DOHH2 (cell line): ENCODE results near the gene ATXN7L1.

Source experiments
- H3F3A ChIP-seq: fragments of 200-600 bp; sonication (generic), shearing (Covaris generic); 2 replicates; pipeline ENCODE4 v1.6.0; 2016; ENCODE audit warnings: antibody characterized with exemption, mild to moderate bottlenecking; ENCODE audit not compliant: control insufficient read depth, insufficient read depth
- H3K27ac ChIP-seq: fragments of 200-600 bp; sonication (generic); 2 replicates; pipeline ENCODE4 v1.5.1; 2014; ENCODE audit warnings: low read depth, mild to moderate bottlenecking, low read length, moderate library complexity
- H3K27me3 ChIP-seq: fragments of 200-600 bp; sonication (generic); 2 replicates; pipeline ENCODE4 v1.6.1; 2014; ENCODE audit warnings: mild to moderate bottlenecking, low read length, mixed read lengths; ENCODE audit not compliant: control insufficient read depth
- H3K36me3 ChIP-seq: fragments of 200-600 bp; sonication (generic); 2 replicates; pipeline ENCODE4 v1.6.1; 2014; ENCODE audit warnings: mild to moderate bottlenecking, low read length, moderate library complexity, mixed read lengths; ENCODE audit not compliant: control insufficient read depth
- H3K4me1 ChIP-seq: fragments of 200-600 bp; sonication (generic); 2 replicates; pipeline ENCODE4 v1.6.1; 2014; ENCODE audit warnings: mild to moderate bottlenecking, low read length, mixed read lengths; ENCODE audit not compliant: control insufficient read depth
- H3K4me2 ChIP-seq: fragments of 200-600 bp; sonication (generic); 2 replicates; pipeline ENCODE4 v1.6.0; 2014; ENCODE audit warnings: mild to moderate bottlenecking, low read length, moderate library complexity
- H3K4me3 ChIP-seq: fragments of 200-600 bp; sonication (generic); 2 replicates; pipeline ENCODE4 v1.5.1; 2014; ENCODE audit warnings: mild to moderate bottlenecking, low read length, mixed read lengths
- H3K79me2 ChIP-seq: fragments of 200-600 bp; sonication (generic); 2 replicates; pipeline ENCODE4 v1.6.1; 2014; ENCODE audit warnings: mild to moderate bottlenecking, low read length, mixed read lengths; ENCODE audit not compliant: control insufficient read depth
- H3K9me2 ChIP-seq: fragments of 200-600 bp; sonication (generic); replicated peaks from 2 replicates; pipeline ENCODE4 v1.6.1; 2014; ENCODE audit warnings: mild to moderate bottlenecking, low read length, mixed read lengths; ENCODE audit not compliant: control insufficient read depth
- H3K9me3 ChIP-seq: fragments of 200-600 bp; sonication (generic); 2 replicates; pipeline ENCODE4 v1.6.1; 2014; ENCODE audit warnings: antibody characterized with exemption, low read length, mixed read lengths; ENCODE audit not compliant: control insufficient read depth, insufficient read depth
- H4K20me1 ChIP-seq: fragments of 200-600 bp; sonication (generic); 2 replicates; pipeline ENCODE4 v1.6.0; 2014; ENCODE audit warnings: low read depth, mild to moderate bottlenecking, antibody characterized with exemption, low read length, moderate library complexity; ENCODE audit not compliant: control insufficient read depth, insufficient read depth
- CTCF ChIP-seq: fragments of 200-600 bp; sonication (generic); IDR thresholded peaks from one replicate; pipeline ENCODE4 v1.5.1; 2014; ENCODE audit warnings: antibody characterized with exemption, mild to moderate bottlenecking, low read depth, low read length; ENCODE audit not compliant: poor library complexity, severe bottlenecking
- EZH2phosphoT487 ChIP-seq: fragments of 200-600 bp; sonication (generic); IDR thresholded peaks from 2 replicates; pipeline ENCODE4 v1.6.1; 2017; ENCODE audit warnings: borderline replicate concordance, mild to moderate bottlenecking, antibody characterized with exemption, low read length, moderate library complexity, mixed read lengths

ATXN7L1 gene

GRCh38 chr7:105693576-105693975 lies 182.8 kb downstream of the ATXN7L1 start:
- no peak overlapping the region for H3K27ac ChIP-seq
- no peaks in the 10 kb centered on the region for H3K36me3 ChIP-seq
- H3F3A ChIP-seq = peaks cover 10% of the 10 kb centered on the region; the same call in 1 of the 2 replicates
- H3K9me2 ChIP-seq = no peaks in the 10 kb centered on the region
- H3K27me3 ChIP-seq = peaks cover 9% of the 10 kb centered on the region; the same call in 1 of the 2 replicates
- peaks cover 28% of the 10 kb centered on the region for H3K4me1 ChIP-seq
- no peaks in the 10 kb centered on the region for H3K79me2 ChIP-seq
- TF ChIP-seq CTCF (no peak), EZH2phosphoT487 (no peak)
- no peak overlapping the region for H3K4me2 ChIP-seq
- no peaks in the 10 kb centered on the region for H4K20me1 ChIP-seq
- no peak overlapping the region for H3K4me3 ChIP-seq
- H3K9me3 ChIP-seq = no peaks in the 10 kb centered on the region

- peaks cover 9% of the 10 kb centered on the region; the same call in 1 of the 2 replicates for H3K27me3 ChIP-seq
- peaks cover 28% of the 10 kb centered on the region for H3K4me1 ChIP-seq
- no peaks in the 10 kb centered on the region for H3K9me3 ChIP-seq
- TF ChIP-seq CTCF = no peak
- peaks cover 10% of the 10 kb centered on the region; the same call in 1 of the 2 replicates for H3F3A ChIP-seq
- no peaks in the 10 kb centered on the region for H4K20me1 ChIP-seq
- H3K9me2 ChIP-seq = no peaks in the 10 kb centered on the region
- H3K4me3 ChIP-seq = peak overlapping the region; percentile 71
- peak overlapping the region; percentile 42 for H3K27ac ChIP-seq
- H3K36me3 ChIP-seq = no peaks in the 10 kb centered on the region
- H3K4me2 ChIP-seq = peak overlapping the region; percentile 96
- H3K79me2 ChIP-seq = no peaks in the 10 kb centered on the region
These were observed 184.5 kb downstream of the ATXN7L1 start for GRCh38 chr7:105691680-105692564.

- peak overlapping the region; percentile 42 for H3K27ac ChIP-seq
- H3K79me2 ChIP-seq = no peaks in the 10 kb centered on the region
- no peaks in the 10 kb centered on the region for H3K9me2 ChIP-seq
- H3K4me2 ChIP-seq = peak overlapping the region; percentile 96
- peak overlapping the region; percentile 71 for H3K4me3 ChIP-seq
- H3K27me3 ChIP-seq = peaks cover 9% of the 10 kb centered on the region; the same call in 1 of the 2 replicates
- no peaks in the 10 kb centered on the region for H3K36me3 ChIP-seq
- H3K9me3 ChIP-seq = no peaks in the 10 kb centered on the region
- no peaks in the 10 kb centered on the region for H4K20me1 ChIP-seq
- peaks cover 10% of the 10 kb centered on the region; the same call in 1 of the 2 replicates for H3F3A ChIP-seq
- TF ChIP-seq CTCF (no peak), EZH2phosphoT487 (no peak)
- peaks cover 28% of the 10 kb centered on the region for H3K4me1 ChIP-seq
These were observed 185.2 kb downstream of the ATXN7L1 start for GRCh38 chr7:105691082-105691679.
